ENCODE measurements around the gene SCARF2.

DNA sequence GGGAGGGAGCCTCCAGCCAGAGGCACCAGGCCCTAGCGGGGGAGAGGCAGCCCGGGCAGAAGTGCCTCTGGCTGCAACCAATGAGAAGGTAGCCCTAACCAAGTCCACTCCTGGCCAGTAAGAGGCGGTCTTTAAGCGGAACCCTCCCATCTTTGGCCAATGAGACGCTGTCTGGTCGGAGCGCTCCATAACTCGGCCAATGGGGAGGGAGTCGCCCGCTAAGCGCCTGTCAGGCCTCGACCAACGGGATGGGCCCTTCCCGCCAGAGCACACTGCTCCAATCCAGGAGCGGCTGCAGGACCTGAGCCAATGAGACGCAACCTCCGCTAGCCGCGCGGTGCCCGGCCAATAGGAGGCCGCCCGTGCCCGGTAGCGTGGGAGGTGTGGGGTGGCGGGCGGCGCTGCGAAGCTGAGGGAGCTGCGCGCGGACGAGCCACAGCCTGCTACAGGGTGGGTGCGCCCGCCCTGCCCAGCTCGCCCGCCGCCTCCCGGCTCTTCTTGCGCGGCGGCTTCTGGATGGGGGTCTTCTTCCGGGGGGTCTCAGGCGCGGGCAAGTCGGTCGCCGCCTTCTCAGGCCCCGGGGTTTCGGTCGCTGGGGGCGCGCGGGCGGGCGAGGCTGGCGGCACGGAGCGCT, 12.6 kb downstream of the SCARF2 start:
- TF ChIP-seq POLR2A (IDR thresholded peaks at IDR 0.05) (no peak), POLR2AphosphoS5 (IDR thresholded peaks at IDR 0.05) (no peak), EP300 (IDR thresholded peaks at IDR 0.05) (no peak)
- TF ChIP-seq, protein P1, sequence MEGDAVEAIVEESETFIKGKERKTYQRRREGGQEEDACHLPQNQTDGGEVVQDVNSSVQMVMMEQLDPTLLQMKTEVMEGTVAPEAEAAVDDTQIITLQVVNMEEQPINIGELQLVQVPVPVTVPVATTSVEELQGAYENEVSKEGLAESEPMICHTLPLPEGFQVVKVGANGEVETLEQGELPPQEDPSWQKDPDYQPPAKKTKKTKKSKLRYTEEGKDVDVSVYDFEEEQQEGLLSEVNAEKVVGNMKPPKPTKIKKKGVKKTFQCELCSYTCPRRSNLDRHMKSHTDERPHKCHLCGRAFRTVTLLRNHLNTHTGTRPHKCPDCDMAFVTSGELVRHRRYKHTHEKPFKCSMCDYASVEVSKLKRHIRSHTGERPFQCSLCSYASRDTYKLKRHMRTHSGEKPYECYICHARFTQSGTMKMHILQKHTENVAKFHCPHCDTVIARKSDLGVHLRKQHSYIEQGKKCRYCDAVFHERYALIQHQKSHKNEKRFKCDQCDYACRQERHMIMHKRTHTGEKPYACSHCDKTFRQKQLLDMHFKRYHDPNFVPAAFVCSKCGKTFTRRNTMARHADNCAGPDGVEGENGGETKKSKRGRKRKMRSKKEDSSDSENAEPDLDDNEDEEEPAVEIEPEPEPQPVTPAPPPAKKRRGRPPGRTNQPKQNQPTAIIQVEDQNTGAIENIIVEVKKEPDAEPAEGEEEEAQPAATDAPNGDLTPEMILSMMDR (IDR thresholded peaks at IDR 0.05) = no peak
